Endothelial cell of umbilical vein (primary cell): ENCODE data around the gene VSX2. TPM values are rescaled to one million over a fixed set of nuclear protein-coding genes. Genes with fewer than 3 reads are reported as not detected.

Experiments used
- BruUV-seq: library from RNA; stranded (reverse); fragments of 400-500 nt; replicated peaks from 2 replicates; lab custom pipeline; 2021; lab: Mats Ljungman, UMichigan
- CTCF ChIA-PET: fragments of 300-600, 350-600 bp; sonication (Branson Sonifier 250); formaldehyde crosslinking; loops from one replicate; lab custom pipeline; 2021; ENCODE audit warnings: antibody characterized with exemption, inconsistent platforms; lab: Charles Lee
- POLR2A ChIA-PET: fragments of 300-600, 350-600 bp; sonication (Branson Sonifier 250); formaldehyde crosslinking; loops from one replicate; lab custom pipeline; 2021; ENCODE audit warnings: antibody characterized with exemption, inconsistent platforms; lab: Charles Lee
- DNase-seq: peaks from one replicate; pipeline ENCODE4 v3.0.0-alpha.2; 2011; ENCODE audit warnings: low read depth, low spot score
- FAIRE-seq: peaks from 2 replicates; lab custom pipeline; 2011; peaks lifted over from hg19 to GRCh38; lab: Jason Lieb, UNC
- H2AFZ ChIP-seq: 2 replicates; pipeline ENCODE4 v1.6.0; 2012; ENCODE audit warnings: low read depth, low read length, control low read depth, inconsistent platforms
- H3K27ac ChIP-seq: 2 replicates; pipeline ENCODE4 v1.5.1; 2011; ENCODE audit warnings: low read depth, mild to moderate bottlenecking, control low read depth, low read length, moderate library complexity; ENCODE audit not compliant: insufficient read depth
- H3K27me3 ChIP-seq, 2 experiments: 2 replicates each; pipeline versions ENCODE4 v1.6.0 to v1.6.1; 2011; ENCODE audit warnings: low read length in 2 of 2, mixed read lengths in 1 of 2; ENCODE audit not compliant: control insufficient read depth in 2 of 2, insufficient read depth in 2 of 2
- H3K36me3 ChIP-seq, 2 experiments: 2 replicates in 1 of 2; 3 replicates in 1 of 2; pipeline ENCODE4 v1.5.1; 2011; ENCODE audit warnings: low read length in 2 of 2, mild to moderate bottlenecking in 1 of 2, moderate library complexity in 1 of 2; ENCODE audit not compliant: control insufficient read depth in 2 of 2, insufficient read depth in 2 of 2; ENCODE audit errors: extremely low read depth in 1 of 2
- H3K4me1 ChIP-seq: 3 replicates; pipeline ENCODE4 v1.5.1; 2011; ENCODE audit warnings: mild to moderate bottlenecking, low read length; ENCODE audit not compliant: control insufficient read depth, insufficient read depth; ENCODE audit errors: extremely low read depth
- H3K4me2 ChIP-seq: 2 replicates; pipeline ENCODE4 v1.6.1; 2011; ENCODE audit warnings: low read length, control low read depth, mixed read lengths; ENCODE audit not compliant: insufficient read depth
- H3K4me3 ChIP-seq, 3 experiments: fragments of 200-600 bp in 1 of 3; sonication (generic), shearing (Covaris generic) in 1 of 3; replicated peaks in 1 of 3; 2 replicates each; pipeline ENCODE4 v1.5.1; 2011 to 2016; ENCODE audit warnings: control low read depth in 3 of 3, low read length in 3 of 3, mild to moderate bottlenecking in 2 of 3, inconsistent platforms in 1 of 3, low read depth in 1 of 3, moderate library complexity in 1 of 3; ENCODE audit not compliant: insufficient read depth in 1 of 3
- H3K79me2 ChIP-seq: 2 replicates; pipeline ENCODE4 v1.6.0; 2012; ENCODE audit warnings: low read length, inconsistent platforms; ENCODE audit not compliant: control insufficient read depth, insufficient read depth
- H3K9ac ChIP-seq: replicated peaks from 2 replicates; pipeline ENCODE3; 2011; ENCODE audit warnings: low read length, control low read depth; ENCODE audit not compliant: insufficient read depth; ENCODE audit errors: extremely low read depth
- H3K9me1 ChIP-seq: replicated peaks from 3 replicates; pipeline ENCODE4 v1.6.0; 2011; ENCODE audit warnings: mild to moderate bottlenecking, low read length; ENCODE audit not compliant: control insufficient read depth, insufficient read depth; ENCODE audit errors: extremely low read depth
- H3K9me3 ChIP-seq: replicated peaks from 2 replicates; pipeline ENCODE4 v1.5.1; 2012; ENCODE audit warnings: low read length, inconsistent platforms; ENCODE audit not compliant: control insufficient read depth, insufficient read depth
- H4K20me1 ChIP-seq: replicated peaks from 2 replicates; pipeline ENCODE3; 2011; ENCODE audit warnings: mild to moderate bottlenecking, low read length; ENCODE audit not compliant: control insufficient read depth, insufficient read depth; ENCODE audit errors: extremely low read depth
- CTCF ChIP-seq, 2 donors: IDR thresholded peaks; 1 replicate in 1 of 2; 2 replicates in 1 of 2; pipeline ENCODE4 v1.5.1; 2011; ENCODE audit warnings: low read length in 2 of 2, mild to moderate bottlenecking in 2 of 2, moderate library complexity in 2 of 2, control low read depth in 1 of 2, inconsistent platforms in 1 of 2, low read depth in 1 of 2; ENCODE audit not compliant: insufficient read depth in 1 of 2; ENCODE audit errors: extremely low read depth in 1 of 2
- FOS ChIP-seq: IDR thresholded peaks from 2 replicates; pipeline ENCODE4 v1.6.1; 2011; ENCODE audit warnings: mild to moderate bottlenecking, low read length, moderate library complexity, borderline replicate concordance; ENCODE audit not compliant: insufficient read depth
- GATA2 ChIP-seq: IDR thresholded peaks from 2 replicates; pipeline ENCODE4 v1.7.0; 2011; ENCODE audit warnings: low read depth, mild to moderate bottlenecking, moderate library complexity, mixed read lengths, low read length; ENCODE audit not compliant: insufficient read length, insufficient read depth
- dilution Hi-C: fragments of 300-500 bp; cut with MboI; formaldehyde crosslinking; loops from one replicate; pipeline ENCODE4 v1.15.0; 2019; ENCODE audit warnings: low sequenced_read_pairs; ENCODE audit not compliant: extremely low pct_ligation_motif_present
- intact Hi-C: fragments of 100-400 bp; cut with micrococcal nuclease; formaldehyde crosslinking; loops from one replicate; pipeline ENCODE4 v1.10.0; 2022
- polyA plus RNA-seq, 4 experiments: library from polyadenylated mRNA; depleted of rRNA in 3 of 4; stranded (reverse) in 3 of 4; unstranded in 1 of 4; fragments of >200 nt; gene quantifications; 2 replicates each; pipeline versions ENCODE4 v1.2.1 to v1.2.3, GENCODE V29; 2011 to 2012; ENCODE audit warnings: missing spikeins in 1 of 4
- total RNA-seq: library from RNA; stranded (reverse); gene quantifications from 2 replicates; pipeline ENCODE4 v1.2.3, GENCODE V29; 2021
- TF ChIP-seq, protein P1 (sequence below): IDR thresholded peaks from 2 replicates; pipeline ENCODE4 v1.6.1; 2011; ENCODE audit not compliant: insufficient read depth, insufficient read length

The VSX2 gene
- total and polyA plus RNA-seq, 2 donors (not counting 3 experiments of a cell fraction or from before 2014, with no cell fraction given), result not detected

DNA sequence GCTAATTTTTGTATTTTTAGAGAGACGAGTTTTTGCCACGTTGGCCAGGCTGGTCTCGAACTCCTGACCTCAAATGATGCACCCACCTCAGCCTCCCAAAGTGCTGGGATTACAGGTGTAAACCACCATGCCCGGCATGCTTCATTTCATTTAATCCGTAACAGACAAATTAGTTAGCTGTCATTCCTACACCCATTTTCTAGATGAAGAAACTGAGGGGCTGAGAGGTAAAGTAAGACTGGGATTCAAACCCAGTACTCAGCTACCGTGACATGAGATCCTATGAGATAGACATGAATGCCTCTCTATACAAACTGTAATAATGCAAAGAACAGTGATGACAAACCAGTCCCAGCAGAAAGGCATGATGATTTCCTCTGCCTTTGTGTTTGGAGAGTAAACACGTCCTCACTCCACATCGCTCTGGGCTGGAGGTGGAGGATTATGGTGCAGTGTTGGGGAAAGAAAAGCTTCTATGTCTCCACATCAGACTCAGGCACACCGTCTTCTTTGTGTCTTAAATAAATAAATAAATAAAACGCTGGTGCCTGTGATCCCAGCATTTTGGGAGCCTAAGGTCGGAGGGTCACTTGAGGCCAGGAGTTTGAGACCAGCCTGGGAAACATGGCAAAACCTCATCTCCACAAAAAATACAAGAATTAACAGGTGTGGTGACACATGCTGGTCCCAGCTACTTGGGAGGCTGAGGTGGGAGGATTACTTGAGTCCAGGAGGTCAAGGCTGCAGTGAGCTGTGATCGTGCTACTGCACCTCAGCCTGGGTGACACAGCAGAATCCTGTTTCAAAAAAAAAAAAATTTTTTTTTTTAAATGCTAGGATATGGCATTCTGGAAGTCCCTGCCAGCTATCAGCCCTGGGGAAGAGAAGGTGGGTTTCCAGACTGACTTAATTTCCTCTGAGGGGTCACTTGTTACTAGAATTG lies 10.5 kb downstream of the VSX2 start:
- Histone ChIP-seq H3K36me3 (no peaks in the 10 kb centered on the region), H3K27me3 (peaks cover 5 to 22% of the 10 kb centered on the region in 2 experiments), H3K4me3 (no peak overlapping the region), H2AFZ (no peak overlapping the region), H3K79me2 (no peaks in the 10 kb centered on the region), H3K9me1 (no peaks in the 10 kb centered on the region), H3K9ac (no peak overlapping the region), H3K4me1 (no peaks in the 10 kb centered on the region), H4K20me1 (no peaks in the 10 kb centered on the region), H3K4me2 (no peak overlapping the region), H3K9me3 (no peaks in the 10 kb centered on the region), H3K27ac (no peak overlapping the region)
- BruUV-seq, result no TSS peak
- ChIA-PET CTCF (interaction anchor here (1.7 to 4.6 kb wide), 3 partner anchors 8 to 138 kb away, joined by 4 to 28 read pairs (median 25); no protein-coding TSS in a partner anchor), POLR2A (no interaction called here)
- dilution Hi-C loops (no loop called here), intact Hi-C loops (no loop called here)
- no peak for FAIRE-seq
- no peak for TF ChIP-seq GATA2
- TF ChIP-seq, protein P1, sequence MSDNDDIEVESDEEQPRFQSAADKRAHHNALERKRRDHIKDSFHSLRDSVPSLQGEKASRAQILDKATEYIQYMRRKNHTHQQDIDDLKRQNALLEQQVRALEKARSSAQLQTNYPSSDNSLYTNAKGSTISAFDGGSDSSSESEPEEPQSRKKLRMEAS, result no peak
- no peak for TF ChIP-seq CTCF (IDR thresholded peaks at IDR 0.05; ENCODE audit: extremely low read depth in 1 of 2, insufficient read depth in 1 of 2, low read depth in 1 of 2, low read length in 2 of 2)
- no peak for TF ChIP-seq FOS
- no peak for DNase-seq
